Mammary epithelial cell (primary cell): Measurements from ENCODE around the gene FCHSD2.

Source experiments
- EZH2 ChIP-seq: IDR thresholded peaks from 2 replicates; pipeline ENCODE4 v1.6.1; 2012; ENCODE audit warnings: low read length, inconsistent platforms, borderline replicate concordance
- TF ChIP-seq, protein P1 (sequence below), 2 donors: IDR thresholded peaks in 1 of 2; conservative IDR thresholded peaks in 1 of 2; 2 replicates each; pipeline ENCODE4 v1.5.1; 2011 to 2012; ENCODE audit warnings: inconsistent platforms in 2 of 2, low read length in 2 of 2, mild to moderate bottlenecking in 2 of 2, control low read depth in 1 of 2, low read depth in 1 of 2; ENCODE audit not compliant: insufficient read depth in 1 of 2; ENCODE audit errors: extremely low read depth in 1 of 2

DNA sequence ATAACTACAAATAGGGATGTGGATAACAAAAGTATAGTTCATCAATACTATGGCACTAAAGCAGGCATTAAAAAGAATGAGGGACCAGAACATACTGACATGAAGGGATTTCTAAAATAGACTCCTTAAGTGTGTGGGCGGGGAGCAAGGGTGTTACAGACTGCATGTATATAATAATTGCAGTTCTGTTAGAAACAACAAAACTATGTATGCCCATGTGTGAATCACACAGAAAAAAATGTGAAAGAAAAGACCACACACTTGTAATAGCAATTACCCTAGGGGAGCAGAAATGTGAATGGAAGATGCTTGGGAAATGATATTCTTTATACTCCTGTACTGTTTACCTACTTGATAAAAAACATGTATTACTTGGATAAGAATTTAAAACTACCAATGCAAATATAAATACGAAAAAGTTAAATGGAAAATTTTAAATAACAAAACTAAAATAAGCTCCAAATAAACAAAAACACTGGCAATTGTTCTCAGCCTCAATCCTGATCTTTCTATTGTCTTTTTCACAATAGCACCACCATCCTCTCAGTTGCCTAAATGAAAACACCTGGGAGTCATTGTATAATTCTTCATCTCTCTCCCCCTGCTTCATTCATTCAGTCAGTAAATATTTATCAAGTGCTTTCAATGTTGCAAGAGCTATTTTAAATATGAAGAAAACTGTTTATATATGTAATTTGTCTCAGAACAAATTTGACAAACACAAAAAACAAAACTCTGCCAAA lies 129.8 kb downstream of the FCHSD2 start:
- TF ChIP-seq, protein P1, sequence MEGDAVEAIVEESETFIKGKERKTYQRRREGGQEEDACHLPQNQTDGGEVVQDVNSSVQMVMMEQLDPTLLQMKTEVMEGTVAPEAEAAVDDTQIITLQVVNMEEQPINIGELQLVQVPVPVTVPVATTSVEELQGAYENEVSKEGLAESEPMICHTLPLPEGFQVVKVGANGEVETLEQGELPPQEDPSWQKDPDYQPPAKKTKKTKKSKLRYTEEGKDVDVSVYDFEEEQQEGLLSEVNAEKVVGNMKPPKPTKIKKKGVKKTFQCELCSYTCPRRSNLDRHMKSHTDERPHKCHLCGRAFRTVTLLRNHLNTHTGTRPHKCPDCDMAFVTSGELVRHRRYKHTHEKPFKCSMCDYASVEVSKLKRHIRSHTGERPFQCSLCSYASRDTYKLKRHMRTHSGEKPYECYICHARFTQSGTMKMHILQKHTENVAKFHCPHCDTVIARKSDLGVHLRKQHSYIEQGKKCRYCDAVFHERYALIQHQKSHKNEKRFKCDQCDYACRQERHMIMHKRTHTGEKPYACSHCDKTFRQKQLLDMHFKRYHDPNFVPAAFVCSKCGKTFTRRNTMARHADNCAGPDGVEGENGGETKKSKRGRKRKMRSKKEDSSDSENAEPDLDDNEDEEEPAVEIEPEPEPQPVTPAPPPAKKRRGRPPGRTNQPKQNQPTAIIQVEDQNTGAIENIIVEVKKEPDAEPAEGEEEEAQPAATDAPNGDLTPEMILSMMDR (conservative IDR thresholded peaks at IDR 0.05 in 1 of 2, IDR thresholded peaks at IDR 0.05 in 1 of 2; ENCODE audit: extremely low read depth in 1 of 2, insufficient read depth in 1 of 2, low read depth in 1 of 2, low read length in 2 of 2) = no peak
- no peak for TF ChIP-seq EZH2
